Measurements from ENCODE around the gene CSNK1D.

CSNK1D gene

DNA sequence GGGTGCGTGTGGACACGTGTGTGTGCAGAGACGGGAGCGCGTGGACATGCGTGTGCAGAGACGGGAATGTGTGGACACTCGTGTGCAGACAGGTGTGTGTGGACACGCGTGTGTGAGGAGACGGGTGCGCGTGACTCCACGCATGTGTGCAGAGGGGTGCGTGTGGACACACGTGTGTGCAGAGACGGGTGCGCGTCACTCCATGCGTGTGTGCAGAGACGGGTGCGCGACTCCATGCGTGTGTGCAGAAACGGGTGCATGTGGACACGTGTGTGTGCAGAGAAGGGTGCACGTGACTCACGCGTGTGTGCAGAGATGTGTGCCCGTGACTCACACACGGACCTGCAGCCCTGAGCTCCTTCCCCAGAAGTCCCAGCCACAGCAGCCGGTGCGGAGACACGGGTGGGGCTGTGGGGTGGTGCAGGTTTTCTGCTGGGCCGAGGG, 46.1 kb upstream of the CSNK1D start:
- TF ChIP-seq, protein P1, sequence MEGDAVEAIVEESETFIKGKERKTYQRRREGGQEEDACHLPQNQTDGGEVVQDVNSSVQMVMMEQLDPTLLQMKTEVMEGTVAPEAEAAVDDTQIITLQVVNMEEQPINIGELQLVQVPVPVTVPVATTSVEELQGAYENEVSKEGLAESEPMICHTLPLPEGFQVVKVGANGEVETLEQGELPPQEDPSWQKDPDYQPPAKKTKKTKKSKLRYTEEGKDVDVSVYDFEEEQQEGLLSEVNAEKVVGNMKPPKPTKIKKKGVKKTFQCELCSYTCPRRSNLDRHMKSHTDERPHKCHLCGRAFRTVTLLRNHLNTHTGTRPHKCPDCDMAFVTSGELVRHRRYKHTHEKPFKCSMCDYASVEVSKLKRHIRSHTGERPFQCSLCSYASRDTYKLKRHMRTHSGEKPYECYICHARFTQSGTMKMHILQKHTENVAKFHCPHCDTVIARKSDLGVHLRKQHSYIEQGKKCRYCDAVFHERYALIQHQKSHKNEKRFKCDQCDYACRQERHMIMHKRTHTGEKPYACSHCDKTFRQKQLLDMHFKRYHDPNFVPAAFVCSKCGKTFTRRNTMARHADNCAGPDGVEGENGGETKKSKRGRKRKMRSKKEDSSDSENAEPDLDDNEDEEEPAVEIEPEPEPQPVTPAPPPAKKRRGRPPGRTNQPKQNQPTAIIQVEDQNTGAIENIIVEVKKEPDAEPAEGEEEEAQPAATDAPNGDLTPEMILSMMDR (IDR thresholded peaks at IDR 0.05; ENCODE audit: insufficient read depth, low read length, missing control alignments): no peak
- ChIA-PET POLR2A (no interaction called here), CTCF (interaction anchor here (1.0 to 3.2 kb wide), 2 partner anchors 21 to 115 kb away, joined by 3 to 18 read pairs; no protein-coding TSS in a partner anchor)
- H3K4me3 ChIP-seq (ENCODE audit: low read depth, low read length): no peak overlapping the region
- DNase-seq (ENCODE audit: low read depth, low spot score): no peak

DNA sequence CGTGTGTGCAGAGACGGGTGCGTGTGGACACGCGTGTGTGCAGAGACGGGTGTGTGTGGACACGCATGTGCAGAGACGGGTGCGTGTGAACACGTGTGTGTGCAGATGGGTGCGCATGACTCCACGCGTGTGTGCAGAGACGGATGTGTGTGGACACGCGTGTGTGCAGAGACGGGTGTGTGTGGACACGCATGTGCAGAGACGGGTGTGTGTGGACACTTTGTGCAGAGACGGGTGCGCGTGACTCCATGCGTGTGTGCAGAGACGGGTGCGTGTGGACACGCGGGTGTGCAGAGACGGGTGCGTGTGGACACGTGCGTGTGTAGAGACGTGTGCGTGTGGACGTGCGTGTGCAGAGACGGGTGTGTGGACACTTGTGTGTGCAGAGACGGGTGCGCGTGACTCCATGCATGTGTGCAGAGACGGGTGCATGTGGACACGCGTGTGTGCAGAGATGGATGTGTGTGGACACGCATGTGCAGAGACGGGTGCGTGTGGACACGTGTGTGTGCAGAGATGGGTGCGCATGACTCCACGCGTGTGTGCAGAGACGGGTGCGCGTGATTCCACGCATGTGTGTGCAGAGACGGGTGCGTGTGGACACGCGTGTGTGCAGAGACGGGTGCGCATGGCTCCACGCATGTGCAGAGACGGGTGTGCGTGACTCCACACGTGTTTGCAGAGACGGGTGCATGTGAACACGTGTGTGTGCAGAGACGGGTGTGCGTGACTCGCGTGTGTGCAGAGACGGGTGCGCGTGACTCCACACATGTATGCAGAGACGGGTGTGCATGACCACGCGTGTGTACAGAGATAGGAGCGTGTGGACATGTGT, 45.5 kb upstream of the CSNK1D start:
- H3K4me3 ChIP-seq (ENCODE audit: low read depth, low read length): no peak overlapping the region
- POLR2A ChIA-PET: no interaction called here
- CTCF ChIA-PET: interaction anchor here (1.0 to 3.2 kb wide), 2 partner anchors 20 to 114 kb away, joined by 3 to 18 read pairs; no protein-coding TSS in a partner anchor

DNA sequence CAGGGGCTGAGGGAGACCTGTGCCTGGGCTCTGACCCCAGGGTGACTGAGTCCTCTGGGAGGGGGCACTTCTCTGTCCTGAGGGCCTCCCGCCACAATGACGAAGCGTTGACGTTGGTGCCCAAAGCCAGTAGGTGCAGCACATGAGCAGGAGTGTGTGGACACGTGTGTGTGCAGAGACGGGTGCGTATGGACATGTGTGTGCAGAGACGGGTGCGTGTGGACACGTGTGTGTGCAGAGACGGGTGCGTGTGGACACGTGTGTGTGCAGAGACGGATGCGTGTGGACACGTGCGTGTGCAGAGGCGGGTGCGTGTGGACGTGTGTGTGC, 44.6 kb upstream of the CSNK1D start:
- ChIA-PET CTCF (interaction anchor here (0.7 to 1.8 kb wide), 4 partner anchors 13 to 96 kb away, joined by 3 to 8 read pairs (median 4); no protein-coding TSS in a partner anchor), POLR2A (no interaction called here)
- no peak overlapping the region for H3K4me3 ChIP-seq (ENCODE audit: low read depth, low read length)
- TF ChIP-seq, protein P1 (IDR thresholded peaks at IDR 0.05; ENCODE audit: insufficient read depth, low read length, missing control alignments): no peak
- DNase-seq (ENCODE audit: low read depth, low spot score): no peak

More for the DNA sequence above, 45.5 kb upstream of the CSNK1D start:
- TF ChIP-seq, protein P1 (IDR thresholded peaks at IDR 0.05; ENCODE audit: insufficient read depth, low read length, missing control alignments): no peak
- no peak for DNase-seq (ENCODE audit: low read depth, low spot score)

DNA sequence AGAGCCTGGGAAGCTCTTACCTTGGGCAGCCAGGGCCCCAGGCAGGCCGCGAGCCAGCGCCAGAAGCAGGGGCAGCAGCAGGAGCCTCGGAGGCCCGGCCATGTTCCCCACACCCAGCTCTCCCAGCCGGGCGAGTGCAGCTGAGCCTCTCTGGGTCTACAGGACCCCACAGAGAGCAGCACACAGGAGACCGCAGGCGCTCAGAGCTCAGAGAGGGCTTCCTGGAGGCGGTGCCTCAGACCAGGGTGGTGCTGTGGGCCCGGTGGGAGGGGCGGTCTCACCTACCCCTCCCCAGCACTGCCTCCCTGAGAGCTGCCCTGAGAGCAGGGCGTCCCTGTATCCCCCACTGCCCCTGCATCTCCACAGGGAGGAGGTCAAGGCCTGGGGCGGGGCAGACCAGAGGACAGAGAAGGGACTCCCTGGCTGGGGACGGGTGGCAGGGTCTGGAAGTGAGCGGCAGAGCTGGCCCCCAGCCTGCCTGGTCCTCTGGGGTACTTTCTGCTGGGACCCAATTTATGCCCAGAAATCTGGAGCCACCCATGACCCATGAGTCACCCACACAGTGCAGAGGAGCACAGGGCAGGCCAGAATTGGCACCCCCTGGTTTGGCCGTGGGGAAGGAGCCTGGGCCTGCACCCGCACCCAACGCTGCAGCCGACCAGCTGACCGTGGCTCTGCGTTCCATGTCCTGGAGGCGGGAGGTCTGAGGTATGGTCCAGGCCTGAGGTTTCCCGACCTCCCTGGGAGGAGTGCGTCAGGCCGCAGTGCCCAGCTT, 44.1 kb upstream of the CSNK1D start, which contains the start of gene CD7:
Gene CD7, minus strand, starts transcription at position 215 of the 775 bp plus-strand sequence. Its CDS starts 113 bp downstream, at position 102.
- no peak for DNase-seq (ENCODE audit: low read depth, low spot score)
- TF ChIP-seq, protein P1 (IDR thresholded peaks at IDR 0.05; ENCODE audit: insufficient read depth, low read length, missing control alignments): no peak
- CTCF ChIA-PET: interaction anchor here (0.7 to 1.8 kb wide), 8 partner anchors 11 to 97 kb away, joined by 3 to 9 read pairs (median 3); no protein-coding TSS in a partner anchor
- H3K4me3 ChIP-seq (ENCODE audit: low read depth, low read length): no peak within 1 kb of the TSS
- POLR2A ChIA-PET: no interaction called here

DNA sequence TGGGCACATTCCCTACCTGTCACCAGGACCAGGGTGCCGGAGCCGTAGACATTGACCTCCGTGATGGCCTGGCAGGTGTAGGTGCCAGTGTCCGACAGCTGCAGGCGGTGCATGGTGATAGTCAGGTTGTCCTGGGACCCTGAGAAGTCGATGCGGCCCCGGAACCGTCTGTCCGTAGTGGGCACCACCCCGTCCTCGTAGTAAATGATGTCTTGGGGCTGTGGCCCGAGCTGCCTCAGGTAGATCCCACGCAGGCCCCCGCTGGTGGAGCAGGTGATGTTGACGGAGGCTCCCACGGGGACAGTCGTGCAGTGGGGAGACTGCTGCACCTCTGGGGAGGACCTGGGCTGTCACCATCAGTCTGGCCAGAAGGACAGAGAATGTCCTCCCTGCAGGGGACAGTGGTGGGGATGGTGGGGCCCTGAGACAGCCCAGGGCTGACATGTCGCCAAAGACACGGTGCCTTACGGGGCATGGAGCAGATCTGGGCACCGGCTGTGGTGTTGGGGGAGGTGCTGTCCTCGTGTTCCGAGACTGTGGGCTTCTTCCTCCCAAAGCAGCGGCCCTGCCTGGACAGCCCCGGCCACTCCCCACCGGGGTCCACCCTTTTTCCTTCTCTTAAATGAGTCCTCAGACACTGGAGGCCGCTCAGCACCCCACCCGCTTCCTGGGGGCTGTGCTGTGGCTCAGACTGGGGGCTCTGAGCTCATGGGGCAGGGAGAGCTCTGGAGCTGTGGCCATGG, 43.3 kb upstream of the CSNK1D start:
- DNase-seq (ENCODE audit: low read depth, low spot score): no peak
- POLR2A ChIA-PET: no interaction called here
- TF ChIP-seq, protein P1 (IDR thresholded peaks at IDR 0.05; ENCODE audit: insufficient read depth, low read length, missing control alignments): no peak
- no peak overlapping the region for H3K4me3 ChIP-seq (ENCODE audit: low read depth, low read length)
- CTCF ChIA-PET: interaction anchor here (0.7 to 1.8 kb wide), 6 partner anchors 10 to 34 kb away, joined by 3 to 9 read pairs (median 4); no protein-coding TSS in a partner anchor
